NB4 (cell line): Measurements from ENCODE around the gene ZNF286A.

Experiments used
- MYC ChIP-seq: IDR thresholded peaks from 2 replicates; pipeline ENCODE4 v1.6.1; 2011; ENCODE audit warnings: low read depth, low read length
- POLR2A ChIP-seq: IDR thresholded peaks from 2 replicates; pipeline ENCODE4 v1.6.1; 2011; ENCODE audit warnings: mild to moderate bottlenecking; ENCODE audit not compliant: insufficient read length; ENCODE audit errors: extremely low read depth
- TF ChIP-seq, protein P1 (sequence below): IDR thresholded peaks from one replicate; pipeline ENCODE4 v1.5.1; 2012; ENCODE audit warnings: low read depth, low read length
- TF ChIP-seq, protein P2 (sequence below): IDR thresholded peaks from 2 replicates; pipeline ENCODE4 v1.6.1; 2011; ENCODE audit warnings: low read depth, low read length

DNA sequence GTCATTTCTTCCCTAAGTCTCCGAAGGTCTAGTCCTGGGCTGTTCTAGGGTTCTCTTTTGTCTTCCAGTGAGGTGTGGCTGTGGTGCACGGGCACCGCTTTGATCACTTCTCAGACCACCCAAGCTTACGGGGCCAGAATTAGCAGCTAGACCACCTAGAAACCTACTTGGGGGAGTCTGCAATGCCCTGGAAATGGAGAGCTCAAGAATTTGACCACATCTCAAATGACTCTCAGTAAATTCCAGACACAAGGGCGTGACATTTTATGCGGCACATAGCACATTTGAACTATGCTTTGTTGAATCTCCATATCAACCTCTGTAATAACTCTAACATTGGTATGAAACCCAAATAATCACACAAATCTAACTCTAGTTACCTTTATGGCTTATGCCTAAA is 40.3 kb upstream of the ZNF286A start:
- TF ChIP-seq, protein P1, sequence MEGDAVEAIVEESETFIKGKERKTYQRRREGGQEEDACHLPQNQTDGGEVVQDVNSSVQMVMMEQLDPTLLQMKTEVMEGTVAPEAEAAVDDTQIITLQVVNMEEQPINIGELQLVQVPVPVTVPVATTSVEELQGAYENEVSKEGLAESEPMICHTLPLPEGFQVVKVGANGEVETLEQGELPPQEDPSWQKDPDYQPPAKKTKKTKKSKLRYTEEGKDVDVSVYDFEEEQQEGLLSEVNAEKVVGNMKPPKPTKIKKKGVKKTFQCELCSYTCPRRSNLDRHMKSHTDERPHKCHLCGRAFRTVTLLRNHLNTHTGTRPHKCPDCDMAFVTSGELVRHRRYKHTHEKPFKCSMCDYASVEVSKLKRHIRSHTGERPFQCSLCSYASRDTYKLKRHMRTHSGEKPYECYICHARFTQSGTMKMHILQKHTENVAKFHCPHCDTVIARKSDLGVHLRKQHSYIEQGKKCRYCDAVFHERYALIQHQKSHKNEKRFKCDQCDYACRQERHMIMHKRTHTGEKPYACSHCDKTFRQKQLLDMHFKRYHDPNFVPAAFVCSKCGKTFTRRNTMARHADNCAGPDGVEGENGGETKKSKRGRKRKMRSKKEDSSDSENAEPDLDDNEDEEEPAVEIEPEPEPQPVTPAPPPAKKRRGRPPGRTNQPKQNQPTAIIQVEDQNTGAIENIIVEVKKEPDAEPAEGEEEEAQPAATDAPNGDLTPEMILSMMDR = no peak
- TF ChIP-seq, protein P2, sequence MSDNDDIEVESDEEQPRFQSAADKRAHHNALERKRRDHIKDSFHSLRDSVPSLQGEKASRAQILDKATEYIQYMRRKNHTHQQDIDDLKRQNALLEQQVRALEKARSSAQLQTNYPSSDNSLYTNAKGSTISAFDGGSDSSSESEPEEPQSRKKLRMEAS = no peak
- TF ChIP-seq POLR2A (no peak), MYC (no peak)
